HCT116 (cell line): ENCODE measurements around the gene ARHGEF37. TPM values are rescaled to one million over a fixed set of nuclear protein-coding genes. Genes with fewer than 3 reads are reported as not detected.

ENCODE experiments used
- ATAC-seq: fragments of 200-7000 bp; cut with Tn5 transposase; 2 replicates; pipeline ENCODE4 v1.9.1; 2020; ENCODE audit warnings: mild to moderate bottlenecking, moderate library complexity
- BruUV-seq: library from RNA; stranded (reverse); fragments of 400-500 nt; replicated peaks from 2 replicates; lab custom pipeline; 2021; lab: Mats Ljungman, UMichigan
- CTCF ChIA-PET: fragments of 300-600 bp; sonication (Branson Sonifier 250); formaldehyde crosslinking; loops from one replicate; lab custom pipeline; 2021; ENCODE audit warnings: antibody characterized with exemption; lab: Charles Lee
- POLR2A ChIA-PET: fragments of 300-600, 350-600 bp; sonication (Branson Sonifier 250); formaldehyde crosslinking; loops from one replicate; lab custom pipeline; 2021; ENCODE audit warnings: antibody characterized with exemption; lab: Charles Lee
- RAD21 ChIA-PET, 2 experiments: fragments of 300-600 bp; sonication (Branson Sonifier 250); formaldehyde crosslinking; loops; one replicate each; lab custom pipeline; 2023; ENCODE audit warnings: low total read pairs in 2 of 2; ENCODE audit not compliant: uncharacterized antibody in 2 of 2, unreplicated experiment in 2 of 2, low non-redundant PET in 1 of 2; lab: Charles Lee
- DNase-seq: peaks from one replicate; pipeline ENCODE4 v3.0.0-alpha.2; 2010; ENCODE audit warnings: low read depth, low spot score
- H2AFZ ChIP-seq: fragments of 200-600 bp; shearing (Covaris generic), sonication (generic); 2 replicates; pipeline ENCODE4 v1.6.1; 2017; ENCODE audit warnings: low read depth, mixed run types, mixed read lengths, antibody characterized with exemption, low read length; ENCODE audit not compliant: poor library complexity, severe bottlenecking
- H3K27ac ChIP-seq: 2 replicates; pipeline ENCODE4 v1.5.1; 2012; ENCODE audit warnings: low read depth, low read length
- H3K27me3 ChIP-seq: fragments of 200-600 bp; sonication (generic); 2 replicates; pipeline ENCODE4 v1.6.1; 2016; ENCODE audit warnings: mixed run types, low read length, mixed read lengths; ENCODE audit not compliant: insufficient read depth
- H3K36me3 ChIP-seq, 2 experiments: fragments of 200-500 bp in 1 of 2; fragments of 200-600 bp in 1 of 2; sonication (Bioruptor generic) in 1 of 2; sonication (generic) in 1 of 2; 2 replicates each; pipeline versions ENCODE4 v1.5.1 to v1.6.1; 2014 to 2016; ENCODE audit warnings: low read length in 2 of 2, inconsistent platforms in 1 of 2, mixed read lengths in 1 of 2, mixed run types in 1 of 2; ENCODE audit not compliant: insufficient read depth in 2 of 2, control insufficient read depth in 1 of 2
- H3K4me1 ChIP-seq, 2 experiments: fragments of 200-600 bp in 1 of 2; sonication (generic) in 1 of 2; 2 replicates each; pipeline versions ENCODE4 v1.5.1 to v1.6.1; 2012 to 2017; ENCODE audit warnings: low read length in 2 of 2, inconsistent platforms in 1 of 2, mild to moderate bottlenecking in 1 of 2, mixed read lengths in 1 of 2, mixed run types in 1 of 2, moderate library complexity in 1 of 2; ENCODE audit not compliant: insufficient read depth in 2 of 2, control insufficient read depth in 1 of 2
- H3K4me2 ChIP-seq: fragments of 200-600 bp; sonication (generic); 2 replicates; pipeline ENCODE4 v1.6.1; 2017; ENCODE audit warnings: mixed run types, low read length, mixed read lengths
- H3K4me3 ChIP-seq, 2 experiments: fragments of 200-600 bp in 1 of 2; sonication (generic) in 1 of 2; replicated peaks in 1 of 2; 2 replicates each; pipeline ENCODE4 v1.5.1; 2011 to 2016; ENCODE audit warnings: low read length in 2 of 2, control low read depth in 1 of 2, low read depth in 1 of 2, mild to moderate bottlenecking in 1 of 2, mixed read lengths in 1 of 2, mixed run types in 1 of 2
- H3K79me2 ChIP-seq: fragments of 200-600 bp; sonication (generic); 2 replicates; pipeline ENCODE4 v1.6.1; 2017; ENCODE audit warnings: mild to moderate bottlenecking, mixed run types, low read length, moderate library complexity, mixed read lengths; ENCODE audit not compliant: insufficient read depth
- H3K9ac ChIP-seq: fragments of 200-600 bp; sonication (generic); 2 replicates; pipeline ENCODE4 v1.6.1; 2016; ENCODE audit warnings: low read length, mixed read lengths
- H3K9me2 ChIP-seq: fragments of 200-600 bp; sonication (generic), shearing (Covaris generic); 2 replicates; pipeline ENCODE4 v1.6.1; 2017; ENCODE audit warnings: mixed run types, mild to moderate bottlenecking, moderate library complexity; ENCODE audit not compliant: insufficient read depth
- H3K9me3 ChIP-seq, 2 experiments: fragments of 200-500 bp in 1 of 2; fragments of 200-600 bp in 1 of 2; sonication (Bioruptor generic) in 1 of 2; sonication (generic) in 1 of 2; 2 replicates each; pipeline ENCODE4 v1.6.1; 2014 to 2017; ENCODE audit warnings: low read length in 2 of 2, mixed read lengths in 2 of 2, inconsistent platforms in 1 of 2, low read depth in 1 of 2, mild to moderate bottlenecking in 1 of 2, mixed run types in 1 of 2, moderate library complexity in 1 of 2; ENCODE audit not compliant: control insufficient read depth in 1 of 2, insufficient read depth in 1 of 2
- H4K20me1 ChIP-seq: fragments of 200-600 bp; sonication (generic), shearing (Covaris generic); 2 replicates; pipeline ENCODE4 v1.6.1; 2017; ENCODE audit warnings: mixed run types, mild to moderate bottlenecking, moderate library complexity; ENCODE audit not compliant: insufficient read depth
- ATF3 ChIP-seq: IDR thresholded peaks from 2 replicates; pipeline ENCODE4 v1.6.1; 2012
- CBX3 ChIP-seq: IDR thresholded peaks from 2 replicates; pipeline ENCODE4 v1.6.1; 2012; ENCODE audit warnings: low read depth
- CEBPB ChIP-seq: IDR thresholded peaks from 2 replicates; pipeline ENCODE4 v1.6.1; 2012; ENCODE audit warnings: low read depth
- CTCF ChIP-seq, 3 experiments: fragments of 200-600 bp in 1 of 3; sonication (generic) in 1 of 3; IDR thresholded peaks in 2 of 3; conservative IDR thresholded peaks in 1 of 3; 2 replicates each; pipeline ENCODE4 v1.5.1; 2012 to 2017; ENCODE audit warnings: low read depth in 2 of 3, low read length in 2 of 3, antibody characterized with exemption in 1 of 3, borderline replicate concordance in 1 of 3, control low read depth in 1 of 3, mild to moderate bottlenecking in 1 of 3, mixed read lengths in 1 of 3, mixed run types in 1 of 3, moderate library complexity in 1 of 3; ENCODE audit not compliant: insufficient read depth in 1 of 3
- EGR1 ChIP-seq: IDR thresholded peaks from 2 replicates; pipeline ENCODE4 v1.6.1; 2012; ENCODE audit warnings: low read depth
- EZH2phosphoT487 ChIP-seq: fragments of 200-600 bp; IDR thresholded peaks from 2 replicates; pipeline ENCODE4 v1.6.1; 2018; ENCODE audit warnings: antibody characterized with exemption, borderline replicate concordance
- FOSL1 ChIP-seq: IDR thresholded peaks from 2 replicates; pipeline ENCODE4 v1.6.1; 2012; ENCODE audit warnings: low read depth
- JUND ChIP-seq: IDR thresholded peaks from 2 replicates; pipeline ENCODE4 v1.6.1; 2012
- MAX ChIP-seq: IDR thresholded peaks from 2 replicates; pipeline ENCODE4 v1.6.1; 2012
- POLR2AphosphoS5 ChIP-seq: IDR thresholded peaks from 2 replicates; pipeline ENCODE4 v1.6.1; 2011; ENCODE audit warnings: mild to moderate bottlenecking, low read depth, low read length, moderate library complexity
- RAD21 ChIP-seq: IDR thresholded peaks from 2 replicates; pipeline ENCODE4 v1.6.1; 2012; ENCODE audit warnings: low read depth, mild to moderate bottlenecking
- SIN3A ChIP-seq: IDR thresholded peaks from 2 replicates; pipeline ENCODE4 v1.6.1; 2012; ENCODE audit warnings: low read depth
- SP1 ChIP-seq: IDR thresholded peaks from 2 replicates; pipeline ENCODE4 v1.6.1; 2012; ENCODE audit warnings: low read depth
- SRF ChIP-seq: IDR thresholded peaks from 2 replicates; pipeline ENCODE4 v1.6.1; 2012; ENCODE audit warnings: low read depth
- TCF7L2 ChIP-seq: IDR thresholded peaks from 2 replicates; pipeline ENCODE4 v1.7.0; 2011; ENCODE audit warnings: borderline replicate concordance, inconsistent platforms; ENCODE audit not compliant: insufficient read depth, insufficient read length; ENCODE audit errors: extremely low read depth
- ZNF274 ChIP-seq: fragments of 200-500 bp; sonication (Bioruptor generic); IDR thresholded peaks from 2 replicates; pipeline ENCODE4 v1.6.1; 2014; ENCODE audit warnings: mild to moderate bottlenecking, low read depth, low read length, inconsistent platforms
- intact Hi-C: fragments of 100-400 bp; cut with micrococcal nuclease; formaldehyde crosslinking; loops from 2 replicates; pipeline ENCODE4 v1.10.0; 2022
- total RNA-seq: library from RNA; stranded (reverse); gene quantifications from one replicate; pipeline ENCODE4 v1.2.1, GENCODE V29; 2021; ENCODE audit not compliant: unreplicated experiment
- TF ChIP-seq, protein P1 (sequence below): IDR thresholded peaks from 2 replicates; pipeline ENCODE4 v1.6.1; 2012; ENCODE audit warnings: low read depth
- TF ChIP-seq, protein P2 (sequence below): IDR thresholded peaks from 2 replicates; pipeline ENCODE4 v1.6.1; 2011; ENCODE audit warnings: mild to moderate bottlenecking, low read length, moderate library complexity; ENCODE audit not compliant: insufficient replicate concordance; ENCODE audit errors: extremely low read depth

ARHGEF37 gene
- total RNA-seq, 1 experiment from 2014 or later, result 7.0 TPM

GRCh38 chr5:149610589-149611255 is 29.4 kb downstream of the ARHGEF37 start:
- no peak overlapping the region for H3K4me2 ChIP-seq
- POLR2A ChIA-PET, result no interaction called here
- CTCF ChIA-PET, result interaction anchor here (0.9 kb wide), 1 partner anchor 12 kb away, joined by 4 read pairs; no protein-coding TSS in a partner anchor

More at GRCh38 chr5:149610589-149611255, 29.4 kb downstream of the ARHGEF37 start:
- Histone ChIP-seq H3K27ac (no peak overlapping the region), H3K79me2 (no peaks in the 10 kb centered on the region), H3K9me2 (no peaks in the 10 kb centered on the region), H4K20me1 (no peaks in the 10 kb centered on the region), H3K4me1 (peaks cover 10 to 33% of the 10 kb centered on the region in 2 experiments), H3K27me3 (no peaks in the 10 kb centered on the region), H3K9ac (no peak overlapping the region), H2AFZ (no peak overlapping the region), H3K4me3 (no peak overlapping the region), H3K9me3 (peaks cover 8 to 9% of the 10 kb centered on the region in 2 experiments; a peak in 2 of 4 replicates), H3K36me3 (peaks cover 0 to 7% of the 10 kb centered on the region in 2 experiments; a peak in 1 of 4 replicates)
- ATAC-seq, result no peak
- no peak for DNase-seq
- RAD21 ChIA-PET, result no interaction called here
- BruUV-seq, result no TSS peak
- TF ChIP-seq, protein P1, sequence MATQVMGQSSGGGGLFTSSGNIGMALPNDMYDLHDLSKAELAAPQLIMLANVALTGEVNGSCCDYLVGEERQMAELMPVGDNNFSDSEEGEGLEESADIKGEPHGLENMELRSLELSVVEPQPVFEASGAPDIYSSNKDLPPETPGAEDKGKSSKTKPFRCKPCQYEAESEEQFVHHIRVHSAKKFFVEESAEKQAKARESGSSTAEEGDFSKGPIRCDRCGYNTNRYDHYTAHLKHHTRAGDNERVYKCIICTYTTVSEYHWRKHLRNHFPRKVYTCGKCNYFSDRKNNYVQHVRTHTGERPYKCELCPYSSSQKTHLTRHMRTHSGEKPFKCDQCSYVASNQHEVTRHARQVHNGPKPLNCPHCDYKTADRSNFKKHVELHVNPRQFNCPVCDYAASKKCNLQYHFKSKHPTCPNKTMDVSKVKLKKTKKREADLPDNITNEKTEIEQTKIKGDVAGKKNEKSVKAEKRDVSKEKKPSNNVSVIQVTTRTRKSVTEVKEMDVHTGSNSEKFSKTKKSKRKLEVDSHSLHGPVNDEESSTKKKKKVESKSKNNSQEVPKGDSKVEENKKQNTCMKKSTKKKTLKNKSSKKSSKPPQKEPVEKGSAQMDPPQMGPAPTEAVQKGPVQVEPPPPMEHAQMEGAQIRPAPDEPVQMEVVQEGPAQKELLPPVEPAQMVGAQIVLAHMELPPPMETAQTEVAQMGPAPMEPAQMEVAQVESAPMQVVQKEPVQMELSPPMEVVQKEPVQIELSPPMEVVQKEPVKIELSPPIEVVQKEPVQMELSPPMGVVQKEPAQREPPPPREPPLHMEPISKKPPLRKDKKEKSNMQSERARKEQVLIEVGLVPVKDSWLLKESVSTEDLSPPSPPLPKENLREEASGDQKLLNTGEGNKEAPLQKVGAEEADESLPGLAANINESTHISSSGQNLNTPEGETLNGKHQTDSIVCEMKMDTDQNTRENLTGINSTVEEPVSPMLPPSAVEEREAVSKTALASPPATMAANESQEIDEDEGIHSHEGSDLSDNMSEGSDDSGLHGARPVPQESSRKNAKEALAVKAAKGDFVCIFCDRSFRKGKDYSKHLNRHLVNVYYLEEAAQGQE, result no peak
- TF ChIP-seq RAD21 (no peak), SP1 (no peak), SRF (no peak), FOSL1 (no peak), ZNF274 (no peak), EZH2phosphoT487 (no peak), ATF3 (no peak), CBX3 (no peak), SIN3A (no peak), MAX (no peak), CTCF (IDR thresholded peaks at IDR 0.05 in 2 of 3, conservative IDR thresholded peaks at IDR 0.05 in 1 of 3; ENCODE audit: borderline replicate concordance in 1 of 3, insufficient read depth in 1 of 3, low read depth in 2 of 3, low read length in 2 of 3) (no peak), TCF7L2 (no peak), POLR2AphosphoS5 (no peak), EGR1 (no peak), CEBPB (no peak), JUND (no peak)
- TF ChIP-seq, protein P2, sequence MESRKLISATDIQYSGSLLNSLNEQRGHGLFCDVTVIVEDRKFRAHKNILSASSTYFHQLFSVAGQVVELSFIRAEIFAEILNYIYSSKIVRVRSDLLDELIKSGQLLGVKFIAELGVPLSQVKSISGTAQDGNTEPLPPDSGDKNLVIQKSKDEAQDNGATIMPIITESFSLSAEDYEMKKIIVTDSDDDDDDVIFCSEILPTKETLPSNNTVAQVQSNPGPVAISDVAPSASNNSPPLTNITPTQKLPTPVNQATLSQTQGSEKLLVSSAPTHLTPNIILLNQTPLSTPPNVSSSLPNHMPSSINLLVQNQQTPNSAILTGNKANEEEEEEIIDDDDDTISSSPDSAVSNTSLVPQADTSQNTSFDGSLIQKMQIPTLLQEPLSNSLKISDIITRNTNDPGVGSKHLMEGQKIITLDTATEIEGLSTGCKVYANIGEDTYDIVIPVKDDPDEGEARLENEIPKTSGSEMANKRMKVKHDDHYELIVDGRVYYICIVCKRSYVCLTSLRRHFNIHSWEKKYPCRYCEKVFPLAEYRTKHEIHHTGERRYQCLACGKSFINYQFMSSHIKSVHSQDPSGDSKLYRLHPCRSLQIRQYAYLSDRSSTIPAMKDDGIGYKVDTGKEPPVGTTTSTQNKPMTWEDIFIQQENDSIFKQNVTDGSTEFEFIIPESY, result no peak
- intact Hi-C loops, result no loop called here
